NCI-H345 treated with DMSO at 0.1 percent for 48 hours (cell line): Measurements from ENCODE around the gene THRSP.
A peak's percentile ranks its signal among the peaks of the same experiment; 100 is the strongest.
"Not testable (repeated sequence)": the region's sequence is repeated elsewhere in the genome, so short reads cannot be mapped to it uniquely, and the experiment has no call there.

Experiments used
- DNase-seq: peaks from one replicate; lab custom pipeline; 2025; ENCODE audit not compliant: unreplicated experiment; lab: John Stamatoyannopoulos, UW

The THRSP gene

GRCh38 chr11:78062671-78063070 lies 990 bp upstream of the THRSP start:
- no peak for DNase-seq

- DNase-seq, result no peak
These were observed 1.5 kb downstream of the THRSP start for GRCh38 chr11:78065203-78065602.

- no peak for DNase-seq
These were observed 2.8 kb downstream of the THRSP start for GRCh38 chr11:78066471-78066870.

- DNase-seq, result no peak
These were observed 4.0 kb downstream of the THRSP start for GRCh38 chr11:78067704-78068103.

GRCh38 chr11:78069465-78069864 lies 5.8 kb downstream of the THRSP start:
- DNase-seq, result peak; percentile 34

- DNase-seq, result no peak
These were observed 7.0 kb downstream of the THRSP start for GRCh38 chr11:78070621-78071020.

- DNase-seq, result no peak
These were observed 8.1 kb downstream of the THRSP start for GRCh38 chr11:78071717-78072116.

- no peak for DNase-seq
These were observed 8.8 kb downstream of the THRSP start for GRCh38 chr11:78072455-78072854.

GRCh38 chr11:78074756-78075155 lies 11.1 kb downstream of the THRSP start:
- DNase-seq, result peak; percentile 21

GRCh38 chr11:78076733-78077403 lies 13.2 kb downstream of the THRSP start:
- DNase-seq, result no peak

GRCh38 chr11:78077592-78077991 lies 13.9 kb downstream of the THRSP start:
- not testable (repeated sequence) for DNase-seq

- DNase-seq, result no peak
These were observed 14.8 kb downstream of the THRSP start for GRCh38 chr11:78078218-78079167.

GRCh38 chr11:78079232-78080083 lies 15.8 kb downstream of the THRSP start, which contains the start of gene NDUFC2:
Gene NDUFC2 (minus strand): TSS chr11:78079862. CDS start chr11:78079744, 118 bp downstream.
- DNase-seq, result peak; percentile 74

GRCh38 chr11:78080084-78080817 lies 16.6 kb downstream of the THRSP start:
- DNase-seq, result no peak

- DNase-seq, result no peak
These were observed 17.3 kb downstream of the THRSP start for GRCh38 chr11:78080818-78081495.

- DNase-seq, result no peak
These were observed 17.9 kb downstream of the THRSP start for GRCh38 chr11:78081583-78081982.

GRCh38 chr11:78082146-78082545 lies 18.5 kb downstream of the THRSP start:
- DNase-seq, result no peak

GRCh38 chr11:78083021-78083420 lies 19.4 kb downstream of the THRSP start:
- DNase-seq, result no peak

GRCh38 chr11:78084506-78084905 lies 20.8 kb downstream of the THRSP start:
- not testable (repeated sequence) for DNase-seq

- peak; percentile 84 for DNase-seq
These were observed 22.3 kb downstream of the THRSP start for GRCh38 chr11:78085972-78086371.
